Measurements from ENCODE around the gene TTLL12. TPM values are rescaled to one million over a fixed set of nuclear protein-coding genes. Genes with fewer than 3 reads are reported as not detected.
A peak's percentile ranks its signal among the peaks of the same experiment; 100 is the strongest.

The TTLL12 gene
- polyA plus RNA-seq, 1 experiment = 5.7 TPM

DNA sequence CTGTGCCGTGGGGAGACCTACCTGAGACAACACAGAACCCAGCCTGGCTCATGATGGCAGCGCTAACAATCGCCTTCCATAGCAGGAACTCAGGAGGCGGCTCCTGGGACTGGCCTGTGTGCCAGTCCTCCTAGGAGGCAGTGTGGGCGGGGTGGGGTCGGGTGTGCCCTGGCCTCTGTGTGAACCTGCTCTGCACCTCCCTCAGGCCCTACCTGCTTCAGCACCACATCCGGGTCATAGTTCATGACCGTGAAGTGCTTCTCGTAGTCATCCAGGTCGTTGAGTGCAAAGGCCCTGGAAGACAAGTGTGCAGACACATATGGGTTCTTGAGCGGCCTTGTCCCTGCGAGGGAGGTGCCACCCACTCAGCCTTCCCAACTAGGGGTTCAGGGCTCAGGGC lies 15.3 kb downstream of the TTLL12 start:
- Histone ChIP-seq H3K27ac (ENCODE audit: low read depth, low read length) (no peak overlapping the region), H3K27me3 (ENCODE audit: control insufficient read depth, insufficient read depth, low read length) (no peaks in the 10 kb centered on the region), H3K9me3 (ENCODE audit: control insufficient read depth, insufficient read depth, low read length) (no peaks in the 10 kb centered on the region; the same call in 1 of the 2 replicates), H3K4me3 (ENCODE audit: low read depth, low read length) (no peak overlapping the region)
- ChIA-PET CTCF (no interaction called here), POLR2A (interaction anchor here (1.5 kb wide), 1 partner anchor 8 kb away, joined by 9 read pairs; no protein-coding TSS in a partner anchor)
- no peak for TF ChIP-seq CTCF (IDR thresholded peaks at IDR 0.05; ENCODE audit: low read depth, low read length)
- DNase-seq (ENCODE audit: low read depth, low spot score) = no peak

- Histone ChIP-seq H3K27me3 (ENCODE audit: control insufficient read depth, insufficient read depth, low read length) (no peaks in the 10 kb centered on the region), H3K4me3 (ENCODE audit: low read depth, low read length) (no peak overlapping the region), H3K9me3 (ENCODE audit: control insufficient read depth, insufficient read depth, low read length) (no peaks in the 10 kb centered on the region; the same call in 1 of the 2 replicates), H3K27ac (ENCODE audit: low read depth, low read length) (no peak overlapping the region)
- ChIA-PET POLR2A (no interaction called here), CTCF (no interaction called here)
- no peak for TF ChIP-seq CTCF (IDR thresholded peaks at IDR 0.05; ENCODE audit: low read depth, low read length)
- DNase-seq (ENCODE audit: low read depth, low spot score) = no peak
These were observed 15.9 kb downstream of the TTLL12 start for GRCh38 chr22:43171019-43171491.

- Histone ChIP-seq H3K9me3 (ENCODE audit: control insufficient read depth, insufficient read depth, low read length) (no peaks in the 10 kb centered on the region; the same call in 1 of the 2 replicates), H3K27ac (ENCODE audit: low read depth, low read length) (no peak overlapping the region), H3K27me3 (ENCODE audit: control insufficient read depth, insufficient read depth, low read length) (no peaks in the 10 kb centered on the region), H3K4me3 (ENCODE audit: low read depth, low read length) (no peak overlapping the region)
- no peak for DNase-seq (ENCODE audit: low read depth, low spot score)
- ChIA-PET CTCF (no interaction called here), POLR2A (no interaction called here)
- TF ChIP-seq CTCF (IDR thresholded peaks at IDR 0.05; ENCODE audit: low read depth, low read length) = no peak
These were observed 16.8 kb downstream of the TTLL12 start for GRCh38 chr22:43170131-43170480.

GRCh38 chr22:43169310-43170130 lies 17.4 kb downstream of the TTLL12 start:
- POLR2A ChIA-PET = no interaction called here
- CTCF ChIA-PET = no interaction called here
- DNase-seq (ENCODE audit: low read depth, low spot score) = no peak
- Histone ChIP-seq H3K27me3 (ENCODE audit: control insufficient read depth, insufficient read depth, low read length) (no peaks in the 10 kb centered on the region), H3K27ac (ENCODE audit: low read depth, low read length) (no peak overlapping the region), H3K4me3 (ENCODE audit: low read depth, low read length) (no peak overlapping the region), H3K9me3 (ENCODE audit: control insufficient read depth, insufficient read depth, low read length) (no peaks in the 10 kb centered on the region; the same call in 1 of the 2 replicates)
- TF ChIP-seq CTCF (IDR thresholded peaks at IDR 0.05; ENCODE audit: low read depth, low read length) = no peak

- POLR2A ChIA-PET = no interaction called here
- DNase-seq (ENCODE audit: low read depth, low spot score) = no peak
- H3K9me3 ChIP-seq (ENCODE audit: control insufficient read depth, insufficient read depth, low read length) = no peaks in the 10 kb centered on the region
- H3K27ac ChIP-seq (ENCODE audit: low read depth, low read length) = peak overlapping the region; percentile 21
- H3K4me3 ChIP-seq (ENCODE audit: low read depth, low read length) = no peak overlapping the region
- CTCF ChIA-PET = no interaction called here
- H3K27me3 ChIP-seq (ENCODE audit: control insufficient read depth, insufficient read depth, low read length) = no peaks in the 10 kb centered on the region
- no peak for TF ChIP-seq CTCF (IDR thresholded peaks at IDR 0.05; ENCODE audit: low read depth, low read length)
These were observed 18.2 kb downstream of the TTLL12 start for GRCh38 chr22:43168471-43169309.

All from AG04450 (cell line).